ENCODE results near the gene GRPEL2.
A peak's percentile ranks its signal among the peaks of the same experiment; 100 is the strongest.
"Not testable (repeated sequence)": the region's sequence is repeated elsewhere in the genome, so short reads cannot be mapped to it uniquely, and the experiment has no call there.

The GRPEL2 gene

DNA sequence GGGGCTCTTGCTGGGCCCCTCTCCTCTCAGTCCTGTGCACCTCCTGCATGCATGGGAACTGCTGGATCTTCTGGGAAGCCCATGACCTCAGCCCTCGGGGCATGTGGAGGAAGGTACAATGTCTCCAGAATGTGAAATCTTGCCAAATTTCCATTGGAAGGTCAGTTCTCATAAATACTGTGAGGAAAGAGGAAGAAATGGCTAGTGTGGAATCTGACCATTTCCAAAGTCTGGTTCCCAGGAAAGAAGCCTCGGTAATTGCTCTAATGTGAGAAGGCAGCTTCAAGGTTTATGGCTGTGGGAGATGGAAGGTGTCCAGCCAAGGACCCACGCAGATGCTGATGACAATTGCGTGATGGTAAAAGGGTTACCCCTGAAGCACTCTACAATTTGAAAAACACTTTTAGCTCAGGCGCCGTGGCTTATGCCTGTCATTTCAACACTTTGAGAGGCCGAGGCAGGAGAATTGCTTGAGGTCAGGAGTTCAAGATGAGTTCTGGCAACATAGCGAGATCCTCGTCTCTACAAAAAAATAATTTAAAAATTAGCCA lies 41.9 kb downstream of the GRPEL2 start:
- peak overlapping the region in 6 of 21 experiments; percentile 2 to 49 (median 25) for H3K27ac ChIP-seq
- H3K4me3 ChIP-seq, result no peak overlapping the region

DNA sequence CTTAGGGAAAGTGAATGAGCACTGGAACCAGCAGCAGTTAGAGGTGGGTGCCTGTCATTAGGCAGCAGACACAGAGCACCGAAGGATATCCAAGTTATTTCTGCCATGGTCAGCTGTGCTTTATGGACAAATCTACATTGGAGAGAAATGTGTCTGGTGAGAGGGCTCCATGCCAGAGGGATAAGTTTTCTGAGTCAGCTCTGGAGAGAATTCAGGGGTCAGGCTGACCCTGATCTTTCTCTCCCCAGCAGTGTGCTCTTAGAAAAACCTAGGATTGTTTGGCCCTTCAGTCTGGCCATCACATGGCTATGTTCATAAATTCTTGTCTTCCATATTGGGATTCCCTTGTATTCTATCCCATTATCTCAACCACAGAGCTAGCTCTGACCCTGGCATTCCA lies 42.7 kb downstream of the GRPEL2 start:
- Histone ChIP-seq H3K4me3 (no peak overlapping the region), H3K27ac (peak overlapping the region in 3 of 21 experiments; percentile 6 to 40 (median 11))

- Histone ChIP-seq H3K27ac (peak overlapping the region in 1 of 21 experiments; percentile 6), H3K4me3 (no peak overlapping the region)
These were observed 43.3 kb downstream of the GRPEL2 start for GRCh38 chr5:149388498-149389190.

GRCh38 chr5:149389552-149390495 lies 44.5 kb downstream of the GRPEL2 start:
- Histone ChIP-seq H3K27ac (peak overlapping the region in 1 of 21 experiments; percentile 20), H3K4me3 (no peak overlapping the region)

DNA sequence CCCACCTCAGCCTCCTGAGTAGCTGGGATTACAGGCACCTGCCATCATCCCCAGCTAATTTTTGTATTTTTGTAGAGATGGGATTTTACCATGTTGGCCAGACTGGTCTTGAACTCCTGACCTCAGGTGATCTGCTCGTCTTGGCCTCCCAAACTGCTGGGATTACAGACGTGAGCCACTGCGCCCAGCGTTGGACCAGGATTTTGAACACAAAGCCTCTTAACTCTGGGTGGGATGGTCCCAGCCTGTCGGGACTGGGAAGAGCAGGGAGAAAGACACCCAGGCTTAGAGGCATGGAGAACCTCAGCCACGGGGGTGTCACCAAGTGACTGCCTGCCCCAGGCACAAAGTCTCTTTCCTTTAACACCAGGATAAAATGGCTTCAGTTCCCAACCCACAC lies 45.8 kb downstream of the GRPEL2 start:
- H3K4me3 ChIP-seq, H3K27ac ChIP-seq: not testable (repeated sequence)

GRCh38 chr5:149391524-149391923 lies 46.2 kb downstream of the GRPEL2 start:
- H3K27ac ChIP-seq, result no peak overlapping the region
- H3K4me3 ChIP-seq, result no peak overlapping the region

DNA sequence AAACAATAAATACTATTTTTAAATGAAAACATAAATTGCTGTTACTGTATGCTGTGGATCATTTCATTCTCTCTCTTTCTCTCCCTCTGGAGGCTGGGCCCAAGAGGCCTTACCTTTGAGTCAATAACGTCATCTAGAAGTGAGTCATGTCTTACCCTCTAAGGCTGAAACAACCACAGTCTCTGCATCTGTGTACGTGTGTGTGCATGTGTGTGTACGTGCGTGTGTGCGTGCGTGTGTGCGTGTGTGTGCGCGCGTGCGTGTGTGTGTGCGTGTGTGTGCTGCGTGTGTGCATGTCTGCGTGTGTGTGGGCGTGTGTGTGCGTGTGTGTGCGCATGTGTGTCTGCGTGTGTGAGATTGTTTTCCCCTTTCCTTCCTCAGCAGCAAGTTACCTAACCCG lies 47.4 kb downstream of the GRPEL2 start:
- Histone ChIP-seq H3K27ac (no peak overlapping the region), H3K4me3 (no peak overlapping the region)

GRCh38 chr5:149394996-149395395 lies 49.7 kb downstream of the GRPEL2 start:
- H3K4me3 ChIP-seq, H3K27ac ChIP-seq: not testable (repeated sequence)

DNA sequence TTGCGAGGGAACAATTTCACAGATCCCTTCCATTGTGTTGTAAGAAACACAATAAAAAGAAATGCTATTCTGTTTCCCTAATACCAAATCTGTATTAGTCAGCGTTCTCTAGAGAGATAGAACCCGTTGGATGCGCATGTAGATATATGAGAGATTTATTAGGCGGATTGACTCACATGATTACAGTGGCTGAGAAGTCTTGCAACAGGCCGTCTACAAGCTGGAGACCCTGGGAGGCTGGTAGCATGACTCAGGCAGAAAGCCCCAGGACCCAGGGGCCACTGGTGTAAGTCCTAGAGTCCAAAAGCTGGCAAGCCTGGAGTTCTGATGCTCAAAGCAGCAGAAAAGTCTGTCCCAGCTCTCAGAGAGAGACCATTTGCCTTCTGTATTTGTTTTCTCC lies 52.2 kb downstream of the GRPEL2 start:
- Histone ChIP-seq H3K4me3 (no peak overlapping the region), H3K27ac (peak overlapping the region in 6 of 21 experiments; percentile 1 to 42 (median 14))

- peak overlapping the region in 1 of 21 experiments; percentile 15 for H3K27ac ChIP-seq
- not testable (repeated sequence) for H3K4me3 ChIP-seq
These were observed 53.5 kb downstream of the GRPEL2 start for GRCh38 chr5:149398747-149399266.

DNA sequence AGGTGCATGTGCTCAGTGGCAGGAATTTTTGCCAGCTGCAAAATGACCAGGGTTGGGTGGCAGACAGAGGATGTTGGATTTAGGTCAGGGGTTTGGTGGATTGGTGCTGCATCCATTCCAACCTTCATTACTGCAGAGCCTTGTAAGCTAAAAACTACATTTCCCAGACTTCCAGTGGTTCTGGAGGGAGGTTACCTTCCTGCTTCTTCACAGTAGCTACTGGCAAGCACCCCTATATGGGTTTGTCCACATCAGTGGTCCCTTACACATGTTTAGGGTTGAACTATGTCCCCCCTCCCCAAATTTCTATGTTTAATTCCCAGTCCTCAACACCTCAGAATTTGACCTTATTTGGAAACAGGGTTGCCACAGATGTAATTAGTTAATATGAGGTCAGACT lies 54.5 kb downstream of the GRPEL2 start:
- H3K27ac ChIP-seq, result no peak overlapping the region
- H3K4me3 ChIP-seq, result no peak overlapping the region

GRCh38 chr5:149400304-149400703 lies 55.0 kb downstream of the GRPEL2 start:
- no peak overlapping the region for H3K27ac ChIP-seq
- H3K4me3 ChIP-seq, result no peak overlapping the region

GRCh38 chr5:149401051-149401450 lies 55.8 kb downstream of the GRPEL2 start:
- no peak overlapping the region for H3K27ac ChIP-seq
- H3K4me3 ChIP-seq, result no peak overlapping the region

- Histone ChIP-seq H3K27ac (no peak overlapping the region), H3K4me3 (no peak overlapping the region)
These were observed 57.0 kb downstream of the GRPEL2 start for GRCh38 chr5:149402291-149402690.

Measured in skin epidermis (tissue), 12 donors.